Peyer's patch (tissue), 4 donors: ENCODE data around the gene BDKRB2.

Source experiments
- CTCF ChIP-seq, 6 experiments: fragments of 450-650 bp in 4 of 6; fragments of 200-600 bp in 2 of 6; sonication (generic) in 1 of 6; IDR thresholded peaks; one replicate each; pipeline ENCODE4 v1.5.1; 2017 to 2019; ENCODE audit warnings: antibody characterized with exemption in 6 of 6, mild to moderate bottlenecking in 3 of 6, moderate library complexity in 1 of 6
- POLR2A ChIP-seq, 2 donors: fragments of 450-650 bp; IDR thresholded peaks; one replicate each; pipeline ENCODE4 v1.5.1; 2017; ENCODE audit warnings: antibody characterized with exemption in 2 of 2, mild to moderate bottlenecking in 2 of 2, moderate library complexity in 2 of 2

DNA sequence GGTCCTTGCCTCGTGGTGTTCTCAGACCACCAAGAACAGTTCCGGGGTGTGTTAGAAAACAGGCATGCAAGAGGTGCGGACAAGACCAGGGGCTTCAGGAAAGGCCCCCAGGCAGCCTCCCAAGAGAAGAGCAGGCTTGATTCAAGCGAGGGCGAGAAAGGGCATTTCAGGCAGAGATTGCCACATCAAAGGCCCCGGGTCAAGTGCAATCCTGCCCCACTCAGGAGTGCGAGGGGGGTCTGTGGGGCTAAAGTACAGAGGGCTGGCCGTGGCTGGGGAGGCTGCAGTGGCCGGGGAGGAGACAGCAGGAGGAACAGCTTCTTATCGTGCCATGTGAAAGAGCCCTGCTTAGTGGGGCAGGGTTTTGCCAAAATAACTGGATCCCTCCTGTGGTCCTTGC, 2.7 kb upstream of the BDKRB2 start:
- TF ChIP-seq CTCF (IDR thresholded peaks at IDR 0.05) (no peak), POLR2A (IDR thresholded peaks at IDR 0.05) (no peak)
